Transverse colon (tissue), 4 donors: ENCODE results near the gene TAPT1. TPM values are rescaled to one million over a fixed set of nuclear protein-coding genes. Genes with fewer than 3 reads are reported as not detected.
"Not testable (repeated sequence)": the region's sequence is repeated elsewhere in the genome, so short reads cannot be mapped to it uniquely, and the experiment has no call there.

Experiments used
- DNase-seq: peaks from one replicate; pipeline ENCODE4 v3.0.0-alpha.2; 2019
- H3K27ac ChIP-seq, 4 donors: fragments of 200-600 bp; sonication (generic); 2 replicates each; pipeline ENCODE4 v1.5.1; 2016 to 2018; ENCODE audit warnings: inconsistent platforms in 4 of 4
- H3K27me3 ChIP-seq: fragments of 200-600 bp; sonication (generic); 2 replicates; pipeline ENCODE4 v1.5.1; 2017; ENCODE audit warnings: inconsistent platforms
- H3K36me3 ChIP-seq, 4 donors: fragments of 200-600 bp; sonication (generic); 2 replicates each; pipeline ENCODE4 v1.5.1; 2017 to 2019; ENCODE audit warnings: inconsistent platforms in 4 of 4
- H3K4me1 ChIP-seq, 4 donors: fragments of 200-600 bp; sonication (generic); 2 replicates each; pipeline ENCODE4 v1.5.1; 2017 to 2020; ENCODE audit warnings: inconsistent platforms in 4 of 4
- H3K4me3 ChIP-seq, 4 donors: fragments of 200-600 bp; sonication (generic); 1 replicate in 1 of 4; 2 replicates in 3 of 4; pipeline versions ENCODE4 v1.5.1 to v1.6.1; 2017 to 2019; ENCODE audit warnings: inconsistent platforms in 4 of 4
- H3K9me3 ChIP-seq, 2 donors: fragments of 200-600 bp; sonication (generic); 2 replicates each; pipeline ENCODE4 v1.5.1; 2017 to 2019; ENCODE audit warnings: inconsistent platforms in 2 of 2
- CTCF ChIP-seq, 5 experiments: fragments of 200-600 bp in 3 of 5; fragments of 450-650 bp in 2 of 5; sonication (generic) in 3 of 5; IDR thresholded peaks; 1 replicate in 2 of 5; 2 replicates in 3 of 5; pipeline ENCODE4 v1.5.1; 2016 to 2017; ENCODE audit warnings: antibody characterized with exemption in 5 of 5, inconsistent platforms in 3 of 5, mild to moderate bottlenecking in 2 of 5, moderate library complexity in 1 of 5
- EP300 ChIP-seq: sonication (generic); formaldehyde crosslinking; IDR thresholded peaks from one replicate; pipeline ENCODE4 v1.6.1; 2017; ENCODE audit warnings: antibody characterized with exemption, low read depth
- POLR2A ChIP-seq: fragments of 450-650 bp; IDR thresholded peaks from one replicate; pipeline ENCODE4 v1.6.1; 2016; ENCODE audit warnings: antibody characterized with exemption, mild to moderate bottlenecking, moderate library complexity
- POLR2AphosphoS5 ChIP-seq, 3 donors: sonication (generic); formaldehyde crosslinking; IDR thresholded peaks; one replicate each; pipeline ENCODE4 v1.6.1; 2016; ENCODE audit warnings: antibody characterized with exemption in 3 of 3
- WGBS, 2 donors: methylation state at CpG; one replicate each; pipeline ENCODE4 v1.1.5; 2018; ENCODE audit warnings: low coverage in 1 of 2; 5-methylcytosine and 5-hydroxymethylcytosine counted together
- in situ Hi-C, 4 donors: fragments of 200-750 bp; cut with MboI; loops; one replicate each; pipeline versions ENCODE4 v1.15.0 to v1.15.1; 2017; ENCODE audit warnings: low sequenced_read_pairs in 3 of 4, low pct_ligation_motif_present in 1 of 4, low pct_unique_long_range_greater_than_20kb in 1 of 4
- intact Hi-C: fragments of 100-400 bp; cut with DNase I; formaldehyde crosslinking; loops from one replicate; pipeline ENCODE4 v1.15.1; 2023; ENCODE audit warnings: low total_unique reads
- total RNA-seq, 4 donors: library from RNA; depleted of rRNA; stranded (reverse); fragments of >200 nt; gene quantifications; one replicate each; pipeline ENCODE4 v1.1.0, GENCODE V29; 2016

The TAPT1 gene
- total RNA-seq, 4 donors from 2014 or later = 21.5 to 54.6 (median 29.8) TPM

DNA sequence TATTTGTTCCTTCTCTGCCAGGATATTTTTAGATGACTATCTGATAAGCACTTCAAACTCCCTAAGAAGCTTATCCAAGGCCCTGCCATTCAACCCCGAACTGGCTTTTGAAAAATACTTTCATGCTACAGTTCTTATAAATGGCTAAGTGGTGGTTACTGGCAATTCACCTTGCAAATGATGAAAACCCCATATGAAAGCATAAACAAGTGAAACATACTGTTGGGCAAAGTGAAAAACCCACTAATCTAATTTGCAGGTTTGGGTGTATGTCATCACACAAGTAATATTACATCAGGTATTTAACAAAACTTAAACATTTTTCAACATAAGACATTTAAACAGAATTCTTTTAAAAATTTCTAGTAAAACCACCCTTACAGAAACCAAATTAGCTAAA, 31.1 kb downstream of the TAPT1 start:
- in situ Hi-C loops (no loop called here), intact Hi-C loops (loop anchor here (5.0 kb wide), 1 partner anchor 173 kb away; no protein-coding TSS in a partner anchor)
- WGBS, 2 donors = 100% methylated on average over 1 of the region's 1 CpG

GRCh38 chr4:16194798-16195197, 31.5 kb downstream of the TAPT1 start:
- H3K4me3 ChIP-seq, H3K27ac ChIP-seq, H3K27me3 ChIP-seq, in situ Hi-C loops, DNase-seq, H3K9me3 ChIP-seq: not testable (repeated sequence)
- 96 to 100% methylated on average over 4 of the region's 4 CpGs for WGBS, 2 donors
- Histone ChIP-seq H3K4me1 (peaks cover 2 to 47% (median 16%) of the 10 kb centered on the region in 4 donors), H3K36me3 (peaks cover 0 to 13% (median 6%) of the 10 kb centered on the region in 4 donors)
- intact Hi-C loops = loop anchor here (5.0 kb wide), 1 partner anchor 172 kb away; no protein-coding TSS in a partner anchor

More for the DNA sequence above, 31.1 kb downstream of the TAPT1 start:
- H3K36me3 ChIP-seq = peaks cover 0 to 12% (median 4%) of the 10 kb centered on the region in 4 donors
- H3K9me3 ChIP-seq = no peaks in the 10 kb centered on the region
- H3K4me1 ChIP-seq = peaks cover 2 to 47% (median 16%) of the 10 kb centered on the region in 4 donors
- no peak for DNase-seq
- H3K27me3 ChIP-seq = no peaks in the 10 kb centered on the region
- H3K27ac ChIP-seq = no peak overlapping the region
- H3K4me3 ChIP-seq = no peak overlapping the region
- TF ChIP-seq EP300 (no peak), CTCF (IDR thresholded peaks at IDR 0.05) (no peak)

DNA sequence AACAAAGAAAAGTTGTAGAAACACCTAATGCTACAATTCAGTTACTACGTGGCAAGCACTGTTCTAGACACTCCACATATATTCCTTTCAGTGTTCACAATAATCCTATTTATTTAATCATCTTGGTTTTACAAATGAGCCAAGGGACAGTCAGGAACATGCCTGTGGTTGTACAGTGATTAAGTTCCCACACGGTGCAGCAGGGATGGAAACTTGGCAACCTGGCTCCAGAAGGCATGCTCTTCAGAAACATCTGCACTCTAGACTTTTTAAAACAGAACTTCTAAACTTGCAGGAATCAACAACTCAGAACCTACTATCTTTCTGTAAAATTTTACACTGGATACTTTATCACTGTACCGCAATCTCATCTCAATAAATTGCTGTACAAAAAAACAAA, 32.1 kb downstream of the TAPT1 start:
- Histone ChIP-seq H3K9me3 (no peaks in the 10 kb centered on the region), H3K36me3 (peaks cover 0 to 18% (median 7%) of the 10 kb centered on the region in 4 donors), H3K27ac (no peak overlapping the region), H3K27me3 (no peaks in the 10 kb centered on the region), H3K4me1 (peaks cover 2 to 47% (median 16%) of the 10 kb centered on the region in 4 donors), H3K4me3 (no peak overlapping the region)
- DNase-seq = no peak
- intact Hi-C loops (no loop called here), in situ Hi-C loops (no loop called here)
- WGBS, 2 donors = 77 to 87% methylated on average over 3 of the region's 3 CpGs
- TF ChIP-seq POLR2A (no peak), CTCF (IDR thresholded peaks at IDR 0.05) (no peak), POLR2AphosphoS5 (IDR thresholded peaks at IDR 0.05) (no peak), EP300 (no peak)

- in situ Hi-C loops = no loop called here
- Histone ChIP-seq H3K9me3 (no peaks in the 10 kb centered on the region), H3K4me1 (peaks cover 2 to 42% (median 13%) of the 10 kb centered on the region in 4 donors), H3K4me3 (no peak overlapping the region), H3K27ac (peak overlapping the region in 2 of 4 donors; percentile 26 to 27), H3K27me3 (no peaks in the 10 kb centered on the region), H3K36me3 (peaks cover 0 to 27% (median 7%) of the 10 kb centered on the region in 4 donors)
- 72 to 80% methylated on average over 4 to 5 of the region's 5 CpGs for WGBS, 2 donors
- TF ChIP-seq EP300 = no peak
- no peak for TF ChIP-seq CTCF (IDR thresholded peaks at IDR 0.05)
- TF ChIP-seq POLR2AphosphoS5 (IDR thresholded peaks at IDR 0.05) = no peak
- TF ChIP-seq POLR2A = no peak
- intact Hi-C loops = no loop called here
- DNase-seq = no peak
These were observed 33.4 kb downstream of the TAPT1 start for GRCh38 chr4:16192631-16193518.
